Measurements from ENCODE around the gene CBY1.

CBY1 gene

DNA sequence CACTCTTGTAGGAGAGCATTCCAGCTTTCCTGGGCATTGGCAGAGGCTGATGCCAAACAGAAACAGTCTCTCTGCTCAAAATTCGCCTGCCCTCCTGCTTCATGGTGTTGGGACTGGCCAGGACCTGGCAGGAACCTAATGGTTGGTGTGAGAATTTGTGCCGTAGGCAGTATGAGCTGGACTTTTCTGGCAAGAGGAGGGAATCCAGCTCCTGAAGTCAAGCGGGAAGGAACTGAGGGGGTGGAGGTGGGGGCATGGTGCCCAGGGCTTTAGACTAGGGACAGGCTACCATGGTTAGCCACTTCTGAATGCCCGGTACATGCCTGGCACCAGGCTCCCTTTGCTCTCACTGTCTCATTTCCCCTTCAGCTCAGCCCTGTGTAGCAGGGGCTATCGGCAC is 18.4 kb downstream of the CBY1 start:
- H3K9me3 ChIP-seq (replicated peaks; ENCODE audit: insufficient read depth, low read length): no peaks in the 10 kb centered on the region
- TF ChIP-seq EZH2 (optimal IDR thresholded peaks at IDR 0.05; ENCODE audit: low read depth, low read length): no peak
- no peak for TF ChIP-seq EZH2phosphoT487 (IDR thresholded peaks at IDR 0.05; ENCODE audit: low read length)
- TF ChIP-seq CTCF (IDR thresholded peaks at IDR 0.05; ENCODE audit: low read length): no peak
- H3F3A ChIP-seq (ENCODE audit: insufficient read depth, low read length): no peaks in the 10 kb centered on the region
- no peaks in the 10 kb centered on the region for H3K4me1 ChIP-seq (ENCODE audit: low read length)
- no peaks in the 10 kb centered on the region for H4K20me1 ChIP-seq (ENCODE audit: insufficient read depth, low read length)
- H3K4me2 ChIP-seq (ENCODE audit: low read depth, low read length): no peak overlapping the region
- H2AFZ ChIP-seq (ENCODE audit: low read length): no peak overlapping the region
- no peak overlapping the region for H3K27ac ChIP-seq (ENCODE audit: low read length)
- no peaks in the 10 kb centered on the region for H3K36me3 ChIP-seq (replicated peaks; ENCODE audit: insufficient read depth, low read length)
- H3K9ac ChIP-seq (ENCODE audit: low read length): no peak overlapping the region
- H3K4me3 ChIP-seq (ENCODE audit: low read length): no peak overlapping the region
- no peaks in the 10 kb centered on the region for H3K27me3 ChIP-seq (replicated peaks; ENCODE audit: insufficient read depth, low read length)
- no peaks in the 10 kb centered on the region for H3K9me2 ChIP-seq (replicated peaks; ENCODE audit: insufficient read depth, low read length)
- H3K79me2 ChIP-seq (ENCODE audit: low read length): no peaks in the 10 kb centered on the region
- DNase-seq: no peak

- Histone ChIP-seq H4K20me1 (ENCODE audit: insufficient read depth, low read length) (no peaks in the 10 kb centered on the region), H3K79me2 (ENCODE audit: low read length) (no peaks in the 10 kb centered on the region), H3K4me3 (ENCODE audit: low read length) (no peak overlapping the region), H3K4me2 (ENCODE audit: low read depth, low read length) (no peak overlapping the region), H2AFZ (ENCODE audit: low read length) (no peak overlapping the region), H3K4me1 (ENCODE audit: low read length) (no peaks in the 10 kb centered on the region), H3K27ac (ENCODE audit: low read length) (no peak overlapping the region), H3K9ac (ENCODE audit: low read length) (no peak overlapping the region), H3K27me3 (replicated peaks; ENCODE audit: insufficient read depth, low read length) (no peaks in the 10 kb centered on the region), H3K9me3 (replicated peaks; ENCODE audit: insufficient read depth, low read length) (no peaks in the 10 kb centered on the region), H3K9me2 (replicated peaks; ENCODE audit: insufficient read depth, low read length) (no peaks in the 10 kb centered on the region), H3K36me3 (replicated peaks; ENCODE audit: insufficient read depth, low read length) (no peaks in the 10 kb centered on the region), H3F3A (ENCODE audit: insufficient read depth, low read length) (no peaks in the 10 kb centered on the region)
- DNase-seq: no peak
- TF ChIP-seq EZH2 (optimal IDR thresholded peaks at IDR 0.05; ENCODE audit: low read depth, low read length) (no peak), EZH2phosphoT487 (IDR thresholded peaks at IDR 0.05; ENCODE audit: low read length) (no peak), CTCF (IDR thresholded peaks at IDR 0.05; ENCODE audit: low read length) (no peak)
Observed at GRCh38 chr22:38675833-38676232, 19.4 kb downstream of the CBY1 start.

DNA sequence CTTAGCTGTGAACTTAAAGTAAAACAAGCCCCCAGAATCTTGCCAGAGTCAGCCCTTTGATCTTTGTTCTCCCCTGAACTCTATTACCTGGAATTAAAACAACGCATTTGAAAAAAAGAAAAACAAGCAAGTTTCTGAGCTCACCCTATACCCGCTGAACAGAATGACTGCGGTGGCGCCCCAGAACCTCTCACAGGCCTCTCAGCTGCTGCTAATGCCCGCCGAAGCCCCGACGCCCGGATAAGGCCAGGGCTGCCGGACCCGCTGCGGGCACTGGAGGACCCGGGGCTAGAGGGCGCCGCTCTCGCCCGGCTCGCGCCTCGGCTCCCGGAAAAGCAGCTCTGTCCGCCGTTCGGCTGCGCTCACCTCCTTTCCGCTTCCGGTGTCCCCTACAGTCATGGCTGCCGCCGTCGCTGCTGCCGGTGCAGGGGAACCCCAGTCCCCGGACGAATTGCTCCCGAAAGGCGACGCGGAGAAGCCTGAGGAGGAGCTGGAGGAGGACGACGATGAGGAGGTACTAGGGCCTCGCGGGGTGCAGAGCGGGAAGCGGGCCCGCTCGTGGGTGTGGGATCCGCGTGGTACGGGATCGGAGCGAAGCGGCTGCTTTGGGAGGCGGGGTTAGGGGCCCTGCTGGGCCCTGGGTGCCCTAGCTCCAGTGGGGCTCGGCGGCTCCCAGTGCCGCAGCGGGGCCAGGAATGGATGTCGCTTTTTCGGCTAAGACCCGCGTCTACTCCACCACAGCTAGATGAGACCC is 25.3 kb downstream of the CBY1 start, which contains the start of gene TOMM22:
Gene TOMM22 (plus strand): TSS at position 376 of the 754 bp plus-strand sequence. CDS start 22 bp downstream, at position 398.
- Histone ChIP-seq H3F3A (ENCODE audit: insufficient read depth, low read length) (no peaks in the 10 kb centered on the region; the same call in 1 of the 2 replicates), H2AFZ (ENCODE audit: low read length) (peak within 1 kb of the TSS; percentile 84), H3K36me3 (replicated peaks; ENCODE audit: insufficient read depth, low read length) (peaks cover 8% of the 10 kb centered on the region; the same call in 1 of the 2 replicates), H3K4me1 (ENCODE audit: low read length) (peaks cover 6% of the 10 kb centered on the region; the same call in 1 of the 2 replicates), H3K79me2 (ENCODE audit: low read length) (peaks cover 27% of the 10 kb centered on the region), H3K4me3 (ENCODE audit: low read length) (peak within 1 kb of the TSS; percentile 99), H3K9me2 (replicated peaks; ENCODE audit: insufficient read depth, low read length) (no peaks in the 10 kb centered on the region), H3K27ac (ENCODE audit: low read length) (peak within 1 kb of the TSS; percentile 50; the same call in 1 of the 2 replicates), H3K27me3 (replicated peaks; ENCODE audit: insufficient read depth, low read length) (no peaks in the 10 kb centered on the region), H3K9ac (ENCODE audit: low read length) (peak within 1 kb of the TSS; percentile 89), H3K9me3 (replicated peaks; ENCODE audit: insufficient read depth, low read length) (no peaks in the 10 kb centered on the region), H3K4me2 (ENCODE audit: low read depth, low read length) (peak within 1 kb of the TSS; percentile 84), H4K20me1 (ENCODE audit: insufficient read depth, low read length) (no peaks in the 10 kb centered on the region)
- TF ChIP-seq CTCF (IDR thresholded peaks at IDR 0.05; ENCODE audit: low read length): peak; percentile 81
- no peak for TF ChIP-seq EZH2phosphoT487 (IDR thresholded peaks at IDR 0.05; ENCODE audit: low read length)
- peak; percentile 91 for DNase-seq

Measured in MM.1S (cell line).